H1 (cell line): Measurements from ENCODE around the gene PHACTR1. TPM values are rescaled to one million over a fixed set of nuclear protein-coding genes. Genes with fewer than 3 reads are reported as not detected.

Source experiments
- BACH1 ChIP-seq: IDR thresholded peaks from 2 replicates; pipeline ENCODE4 v1.6.1; 2012; ENCODE audit warnings: low read length, improper control_type of control experiment
- CHD7 ChIP-seq: fragments of 300-600 bp; sonication (generic); IDR thresholded peaks from 2 replicates; pipeline ENCODE4 v1.7.1; 2012; ENCODE audit warnings: low read length, moderate library complexity, mild to moderate bottlenecking, inconsistent platforms; ENCODE audit not compliant: insufficient replicate concordance
- JUND ChIP-seq: IDR thresholded peaks from 2 replicates; pipeline ENCODE4 v1.6.1; 2011; ENCODE audit warnings: mild to moderate bottlenecking, improper control_type of control experiment, low read length
- SAP30 ChIP-seq: fragments of 300-600 bp; sonication (generic); IDR thresholded peaks from 2 replicates; pipeline ENCODE4 v1.7.1; 2012; ENCODE audit warnings: low read length, moderate library complexity, mild to moderate bottlenecking, inconsistent platforms; ENCODE audit not compliant: insufficient read depth, insufficient replicate concordance
- SIX5 ChIP-seq: IDR thresholded peaks from 2 replicates; pipeline ENCODE4 v1.6.1; 2011; ENCODE audit warnings: mild to moderate bottlenecking, low read depth, low read length
- SUZ12 ChIP-seq: fragments of 200-600 bp; sonication (generic); IDR thresholded peaks from 2 replicates; pipeline ENCODE4 v1.6.1; 2012; ENCODE audit warnings: mild to moderate bottlenecking, inconsistent platforms, low read length, moderate library complexity, mixed read lengths
- USF2 ChIP-seq: IDR thresholded peaks from 2 replicates; pipeline ENCODE4 v1.6.1; 2011; ENCODE audit warnings: low read length, improper control_type of control experiment
- polyA plus RNA-seq, 7 experiments: library from polyadenylated mRNA; depleted of rRNA in 3 of 7; stranded (reverse) in 5 of 7; unstranded in 2 of 7; fragments of >200 nt in 5 of 7; fragments of 200-250 nt in 2 of 7; gene quantifications; 1 replicate in 5 of 7; 2 replicates in 1 of 7; 4 replicates in 1 of 7; pipeline versions ENCODE4 v1.2.1 to v1.2.3, GENCODE V29; 2011 to 2013; ENCODE audit warnings: missing spikeins in 2 of 7, mixed read lengths in 2 of 7
- total RNA-seq: library from RNA; stranded (reverse); fragmentation: NEBNext Ultra II Directional; extraction: Animal tissue kit (Norgen Biotek cat#: 25700); gene quantifications from 2 replicates; pipeline ENCODE4 v1.2.1, GENCODE V29; 2021
- TF ChIP-seq, protein P1 (sequence below): IDR thresholded peaks from 2 replicates; pipeline ENCODE4 v1.6.1; 2011; ENCODE audit warnings: low read depth, mild to moderate bottlenecking, low read length; ENCODE audit not compliant: insufficient read depth
- TF ChIP-seq, protein P2 (sequence below): IDR thresholded peaks from 2 replicates; pipeline ENCODE4 v1.6.1; 2012; ENCODE audit warnings: inconsistent platforms

Gene PHACTR1
- total and polyA plus RNA-seq, 2 of the 8 experiments (the other 6 are each of a cell fraction or from before 2014, with no cell fraction given), result 3.9 to 17.1 TPM

GRCh38 chr6:13156381-13156780 is 439.8 kb downstream of the PHACTR1 start (continued):
- TF ChIP-seq CHD7 (no peak), USF2 (no peak), SAP30 (no peak), SIX5 (no peak), BACH1 (no peak), JUND (no peak), SUZ12 (no peak)
- TF ChIP-seq, protein P1, sequence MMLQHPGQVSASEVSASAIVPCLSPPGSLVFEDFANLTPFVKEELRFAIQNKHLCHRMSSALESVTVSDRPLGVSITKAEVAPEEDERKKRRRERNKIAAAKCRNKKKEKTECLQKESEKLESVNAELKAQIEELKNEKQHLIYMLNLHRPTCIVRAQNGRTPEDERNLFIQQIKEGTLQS, result no peak
- TF ChIP-seq, protein P2, sequence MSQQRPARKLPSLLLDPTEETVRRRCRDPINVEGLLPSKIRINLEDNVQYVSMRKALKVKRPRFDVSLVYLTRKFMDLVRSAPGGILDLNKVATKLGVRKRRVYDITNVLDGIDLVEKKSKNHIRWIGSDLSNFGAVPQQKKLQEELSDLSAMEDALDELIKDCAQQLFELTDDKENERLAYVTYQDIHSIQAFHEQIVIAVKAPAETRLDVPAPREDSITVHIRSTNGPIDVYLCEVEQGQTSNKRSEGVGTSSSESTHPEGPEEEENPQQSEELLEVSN, result no peak
